Activated naive CD4-positive, alpha-beta T cell treated with anti-CD3 and anti-CD28 coated beads, Interleukin-2, amount 50 U/mL, for 16 hours (primary cell): ENCODE data around the gene ZG16.
"Not testable (repeated sequence)": the region's sequence is repeated elsewhere in the genome, so short reads cannot be mapped to it uniquely, and the experiment has no call there.

Experiments
- DNase-seq: peaks from one replicate; pipeline ENCODE4 v3.0.0-alpha.2; 2020

Gene ZG16

GRCh38 chr16:29777576-29778350 lies at the start of gene ZG16:
TSS of gene ZG16 (plus strand) at chr16:29778256. CDS start at chr16:29779267, 1,011 bp downstream.
- no peak for DNase-seq

GRCh38 chr16:29729116-29729521 lies 48.9 kb upstream of the ZG16 start:
- DNase-seq: no peak

GRCh38 chr16:29730649-29731048 lies 47.4 kb upstream of the ZG16 start:
- DNase-seq: no peak

- DNase-seq: peak; percentile 84
These were observed 46.1 kb upstream of the ZG16 start for GRCh38 chr16:29731768-29732601.

- no peak for DNase-seq
These were observed 43.3 kb upstream of the ZG16 start for GRCh38 chr16:29734786-29735185.

- DNase-seq: no peak
These were observed 41.9 kb upstream of the ZG16 start for GRCh38 chr16:29736112-29736511.

- DNase-seq: no peak
These were observed 41.3 kb upstream of the ZG16 start for GRCh38 chr16:29736764-29737163.

GRCh38 chr16:29737713-29738112 lies 40.3 kb upstream of the ZG16 start:
- no peak for DNase-seq

- DNase-seq: peak; percentile 29
These were observed 39.5 kb upstream of the ZG16 start for GRCh38 chr16:29738514-29738913.

- DNase-seq: not testable (repeated sequence)
These were observed 38.0 kb upstream of the ZG16 start for GRCh38 chr16:29739927-29740629.

GRCh38 chr16:29740630-29741015 lies 37.4 kb upstream of the ZG16 start:
- not testable (repeated sequence) for DNase-seq

GRCh38 chr16:29742683-29743275 lies 35.3 kb upstream of the ZG16 start:
- DNase-seq: no peak

GRCh38 chr16:29743475-29743826 lies 34.6 kb upstream of the ZG16 start:
- no peak for DNase-seq

- peak; percentile 45 for DNase-seq
These were observed 34.1 kb upstream of the ZG16 start for GRCh38 chr16:29743827-29744531.

GRCh38 chr16:29744541-29745101 lies 33.4 kb upstream of the ZG16 start:
- no peak for DNase-seq

GRCh38 chr16:29745121-29745852 lies 32.8 kb upstream of the ZG16 start:
- DNase-seq: peak; percentile 55

- peak; percentile 62 for DNase-seq
These were observed 32.2 kb upstream of the ZG16 start, which contains the start of gene C16orf54 for GRCh38 chr16:29745853-29746345. TSS of gene C16orf54 (minus strand) at chr16:29745990. CDS start at chr16:29744951, 1,039 bp downstream.

GRCh38 chr16:29746518-29746917 lies 31.5 kb upstream of the ZG16 start:
- not testable (repeated sequence) for DNase-seq

- no peak for DNase-seq
These were observed 29.9 kb upstream of the ZG16 start for GRCh38 chr16:29747947-29748759.

GRCh38 chr16:29748760-29749149 lies 29.3 kb upstream of the ZG16 start:
- DNase-seq: not testable (repeated sequence)
